HG02970 (cell line): Measurements from ENCODE around the gene CREB3L1.

ENCODE experiments used
- ATAC-seq: cut with Tn5 transposase; IDR thresholded peaks from one replicate; pipeline ENCODE4 v1.9.1; 2021; ENCODE audit warnings: mild to moderate bottlenecking, moderate library complexity, moderate number of reproducible peaks; ENCODE audit not compliant: unreplicated experiment, low FRiP score

Gene CREB3L1

GRCh38 chr11:46271875-46272815 lies 5.3 kb upstream of the CREB3L1 start:
- no peak for ATAC-seq

GRCh38 chr11:46272816-46273427 lies 4.5 kb upstream of the CREB3L1 start:
- no peak for ATAC-seq

GRCh38 chr11:46273511-46274205 lies 3.8 kb upstream of the CREB3L1 start:
- ATAC-seq: no peak

GRCh38 chr11:46275964-46276641 lies 1.4 kb upstream of the CREB3L1 start:
- no peak for ATAC-seq

GRCh38 chr11:46277313-46277621 lies 195 bp upstream of the CREB3L1 start:
- no peak for ATAC-seq

DNA sequence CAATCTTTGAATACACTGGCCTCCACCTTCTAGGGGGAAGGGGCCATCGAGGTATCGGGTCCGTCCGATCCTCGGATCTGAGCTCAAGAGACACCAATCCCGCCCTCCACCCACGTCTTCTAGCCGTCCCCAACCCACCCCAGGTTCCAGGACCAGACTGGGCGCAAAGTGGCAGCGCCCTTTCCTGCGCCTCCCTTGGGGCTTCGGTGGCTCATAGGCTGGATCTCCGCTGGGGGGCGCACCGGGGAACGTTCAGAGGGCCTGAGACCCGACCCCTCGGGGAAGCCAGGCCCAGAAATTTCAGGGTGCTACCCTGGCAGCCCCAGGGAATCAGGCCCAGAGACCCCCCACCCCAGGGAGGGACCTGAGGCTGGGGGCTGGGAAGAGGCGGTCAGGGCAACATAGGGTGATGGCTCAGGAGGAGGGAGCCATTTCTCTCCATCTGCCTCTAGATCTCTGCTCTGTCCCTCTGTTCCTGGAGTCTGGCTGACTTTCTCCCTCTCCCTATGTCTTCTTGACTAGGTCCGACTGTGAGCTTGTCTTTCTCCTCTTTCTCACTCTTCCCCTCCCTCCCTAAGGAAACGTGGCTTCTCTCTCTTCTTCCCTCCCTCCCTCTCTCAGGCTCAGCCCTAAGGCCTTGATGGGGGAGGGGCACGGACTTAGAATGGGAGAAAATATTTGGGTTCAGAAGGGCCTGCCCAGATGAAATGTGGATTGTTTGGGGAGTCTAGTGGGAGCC lies 1.1 kb downstream of the CREB3L1 start:
- ATAC-seq: no peak

- ATAC-seq: no peak
Measured at GRCh38 chr11:46279126-46280099, 2.0 kb downstream of the CREB3L1 start.

DNA sequence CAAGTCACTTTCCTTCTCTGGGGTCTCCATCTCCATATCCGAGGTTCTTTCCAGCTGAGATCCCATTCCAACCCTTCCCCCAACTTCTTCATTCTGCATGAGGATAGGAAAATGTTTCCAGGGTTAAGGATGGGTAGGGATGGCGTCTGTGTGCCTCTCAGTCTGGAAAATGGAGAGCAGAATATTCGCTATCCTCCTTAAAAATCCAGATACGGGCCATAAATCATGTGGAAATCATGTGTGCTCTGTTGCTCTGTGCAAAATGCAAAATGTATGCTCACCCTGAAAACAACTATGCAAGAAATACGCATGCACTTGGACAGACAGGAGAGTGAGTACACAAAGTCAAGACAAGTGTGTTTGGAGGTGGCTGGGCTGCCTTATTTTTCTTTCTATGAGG lies 3.2 kb downstream of the CREB3L1 start:
- ATAC-seq: no peak

DNA sequence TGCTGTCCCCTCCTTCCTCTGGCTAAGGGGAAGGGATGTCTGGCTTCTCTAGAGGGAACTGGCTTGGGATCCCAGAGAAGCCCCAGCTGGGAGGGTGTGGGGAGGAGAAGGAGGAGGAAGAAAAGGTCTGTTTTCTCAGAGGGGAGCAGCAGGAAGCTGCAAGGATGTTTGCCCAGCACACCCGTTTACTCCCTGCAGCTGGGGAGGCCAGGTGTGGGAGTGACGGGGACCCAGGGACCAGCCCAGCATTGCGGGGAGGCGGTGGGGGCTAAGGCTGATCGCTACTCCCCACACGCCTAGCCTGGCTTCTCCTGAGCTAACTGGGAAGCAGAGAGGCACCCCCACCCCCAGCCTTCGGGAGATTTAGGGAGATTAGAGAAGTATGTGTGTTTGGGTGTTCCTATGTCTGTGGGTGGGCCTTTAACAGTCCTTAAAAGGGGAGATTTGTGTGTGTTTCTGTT lies 3.9 kb downstream of the CREB3L1 start:
- ATAC-seq: no peak

DNA sequence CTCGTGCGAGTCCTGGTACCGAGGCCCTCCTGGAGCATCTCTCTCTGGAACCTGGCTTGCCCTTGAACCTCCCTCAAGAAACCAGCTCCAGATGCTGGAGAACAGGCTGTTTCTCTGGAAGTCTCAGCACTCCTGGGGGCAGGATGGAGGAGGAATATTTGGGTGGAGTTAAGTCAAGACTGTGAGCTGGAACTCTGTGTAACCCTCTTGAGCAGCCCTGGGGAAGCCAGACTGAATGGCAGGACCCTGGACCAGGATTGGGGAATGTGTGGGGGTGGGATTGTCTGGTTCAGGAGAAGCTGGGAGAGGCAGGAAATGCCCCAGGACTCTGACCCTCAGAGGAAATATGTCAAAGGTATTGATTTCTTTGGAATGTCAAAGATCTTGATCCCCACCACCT lies 7.7 kb downstream of the CREB3L1 start:
- ATAC-seq: no peak

DNA sequence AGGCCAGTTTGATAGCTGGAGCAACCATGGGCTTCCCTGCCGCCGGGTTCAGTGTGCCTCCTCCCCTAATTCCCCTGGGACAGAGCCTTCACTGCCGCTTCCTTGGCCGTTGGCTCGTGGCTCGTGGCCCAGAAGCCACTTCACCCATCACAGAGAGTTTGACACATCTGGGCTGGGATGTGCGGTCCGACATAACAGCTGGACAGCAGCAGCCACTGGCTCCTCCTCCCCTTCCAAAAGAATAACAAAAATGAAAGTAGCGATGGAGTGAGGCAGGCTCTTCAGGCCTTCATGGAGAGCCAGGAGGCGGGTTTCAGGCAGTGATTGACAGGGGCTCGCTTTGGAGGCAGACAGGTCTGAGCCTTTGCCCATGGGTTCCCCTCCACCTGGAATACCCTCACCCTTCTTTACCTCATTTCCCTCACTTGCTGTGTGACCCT lies 8.2 kb downstream of the CREB3L1 start:
- ATAC-seq: no peak

GRCh38 chr11:46286789-46287188 lies 9.3 kb downstream of the CREB3L1 start:
- no peak for ATAC-seq

GRCh38 chr11:46288451-46288850 lies 11.0 kb downstream of the CREB3L1 start:
- no peak for ATAC-seq

- ATAC-seq: no peak
Measured at GRCh38 chr11:46290011-46290410, 12.5 kb downstream of the CREB3L1 start.

DNA sequence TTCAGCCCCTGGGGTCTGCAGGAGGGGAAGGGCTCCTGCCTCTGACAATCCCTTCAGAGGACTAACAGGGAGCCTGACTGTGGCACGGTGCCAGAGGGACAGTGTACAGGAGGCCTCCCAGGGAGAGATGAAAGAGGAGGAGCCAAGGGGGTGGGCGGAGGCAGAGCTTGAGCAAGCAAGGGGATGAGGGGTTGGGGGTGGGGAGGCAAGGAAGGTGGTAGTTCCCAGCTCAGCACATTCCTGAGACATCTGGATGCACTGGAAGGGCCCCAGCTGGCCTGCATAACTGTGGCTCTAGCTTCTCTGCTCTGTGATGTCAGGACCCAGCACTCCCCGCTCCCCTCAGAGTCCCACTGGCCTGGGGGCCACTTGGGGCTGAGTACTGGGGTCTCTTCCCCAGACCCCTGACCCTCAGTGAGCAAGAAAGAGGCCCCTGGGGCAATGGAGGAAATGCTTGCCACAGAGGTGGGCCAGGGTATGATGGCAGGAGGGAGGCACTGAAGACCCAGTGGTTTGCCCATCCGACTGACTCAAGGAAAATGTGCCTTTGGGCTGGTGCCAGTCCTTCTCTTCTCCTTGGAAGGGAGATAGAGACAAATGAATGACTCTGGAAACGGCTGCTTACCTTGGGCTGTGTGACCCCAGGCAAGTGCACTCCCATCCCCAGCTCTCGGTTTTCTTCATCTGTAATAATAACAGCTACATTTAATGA lies 13.3 kb downstream of the CREB3L1 start:
- no peak for ATAC-seq

GRCh38 chr11:46291441-46292150 lies 14.1 kb downstream of the CREB3L1 start:
- ATAC-seq: no peak

DNA sequence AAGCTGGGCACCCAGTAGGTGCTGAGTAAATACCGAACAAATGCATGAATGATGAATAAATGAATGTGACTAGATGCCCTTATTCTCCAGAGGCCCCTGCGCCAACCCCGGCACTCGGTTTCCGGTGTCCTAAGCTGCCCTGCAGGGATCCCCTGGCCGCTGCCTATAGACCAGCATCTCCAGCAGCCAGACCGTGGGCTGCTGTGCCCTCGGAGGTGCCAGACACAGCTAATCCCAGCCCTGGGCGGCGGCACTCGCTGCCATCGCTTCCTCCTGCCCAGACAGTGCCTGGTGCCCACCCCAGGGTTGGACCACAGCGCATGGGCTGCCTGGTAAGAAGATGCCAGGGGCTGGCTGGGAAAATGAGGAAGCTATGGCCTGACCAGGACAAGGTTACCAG lies 15.6 kb downstream of the CREB3L1 start:
- no peak for ATAC-seq

GRCh38 chr11:46293641-46294103 lies 16.2 kb downstream of the CREB3L1 start:
- no peak for ATAC-seq
